ENCODE results near the gene CAMSAP2. TPM values are rescaled to one million over a fixed set of nuclear protein-coding genes. Genes with fewer than 3 reads are reported as not detected.

CAMSAP2 gene
- total RNA-seq, 1 experiment from 2014 or later: 17.8 TPM

GRCh38 chr1:200838676-200839445 lies 100.2 kb downstream of the CAMSAP2 start:
- DNase-seq (ENCODE audit: low read depth): peak; percentile 42

- no peak for DNase-seq (ENCODE audit: low read depth)
Observed at GRCh38 chr1:200845360-200845759, 106.7 kb downstream of the CAMSAP2 start.

- DNase-seq (ENCODE audit: low read depth): no peak
Observed at GRCh38 chr1:200846398-200846797, 107.7 kb downstream of the CAMSAP2 start.

- no peak for DNase-seq (ENCODE audit: low read depth)
Observed at GRCh38 chr1:200849430-200849829, 110.7 kb downstream of the CAMSAP2 start.

GRCh38 chr1:200850554-200850953 lies 111.9 kb downstream of the CAMSAP2 start:
- no peak for DNase-seq (ENCODE audit: low read depth)

- no peak for DNase-seq (ENCODE audit: low read depth)
Observed at GRCh38 chr1:200856716-200857357, 118.1 kb downstream of the CAMSAP2 start.

- no peak for DNase-seq (ENCODE audit: low read depth)
Observed at GRCh38 chr1:200857804-200858203, 119.1 kb downstream of the CAMSAP2 start.

GRCh38 chr1:200861937-200862647 lies 123.4 kb downstream of the CAMSAP2 start:
- DNase-seq (ENCODE audit: low read depth): no peak

- DNase-seq (ENCODE audit: low read depth): no peak
Observed at GRCh38 chr1:200862713-200863415, 124.2 kb downstream of the CAMSAP2 start.

GRCh38 chr1:200866116-200866515 lies 127.4 kb downstream of the CAMSAP2 start:
- DNase-seq (ENCODE audit: low read depth): no peak

GRCh38 chr1:200866521-200866920 lies 127.8 kb downstream of the CAMSAP2 start:
- no peak for DNase-seq (ENCODE audit: low read depth)

GRCh38 chr1:200867018-200867811 lies 128.5 kb downstream of the CAMSAP2 start:
- DNase-seq (ENCODE audit: low read depth): no peak

- DNase-seq (ENCODE audit: low read depth): no peak
Observed at GRCh38 chr1:200869376-200869752, 130.7 kb downstream of the CAMSAP2 start.

- DNase-seq (ENCODE audit: low read depth): no peak
Observed at GRCh38 chr1:200869753-200870391, 131.2 kb downstream of the CAMSAP2 start.

GRCh38 chr1:200872446-200873115 lies 133.9 kb downstream of the CAMSAP2 start, which contains the start of gene GPR25:
Gene GPR25, plus strand, starts transcription at chr1:200872981. Its CDS starts 57 bp downstream, at chr1:200873038.
- no peak for DNase-seq (ENCODE audit: low read depth)

- DNase-seq (ENCODE audit: low read depth): no peak
Observed at GRCh38 chr1:200873116-200873670, 134.5 kb downstream of the CAMSAP2 start.

- DNase-seq (ENCODE audit: low read depth): no peak
Observed at GRCh38 chr1:200873671-200874397, 135.1 kb downstream of the CAMSAP2 start.

- DNase-seq (ENCODE audit: low read depth): no peak
Observed at GRCh38 chr1:200874694-200875093, 136.0 kb downstream of the CAMSAP2 start.

GRCh38 chr1:200875416-200875815 lies 136.7 kb downstream of the CAMSAP2 start:
- no peak for DNase-seq (ENCODE audit: low read depth)
